Measurements from ENCODE around the gene HPCAL4.

HPCAL4 gene

DNA sequence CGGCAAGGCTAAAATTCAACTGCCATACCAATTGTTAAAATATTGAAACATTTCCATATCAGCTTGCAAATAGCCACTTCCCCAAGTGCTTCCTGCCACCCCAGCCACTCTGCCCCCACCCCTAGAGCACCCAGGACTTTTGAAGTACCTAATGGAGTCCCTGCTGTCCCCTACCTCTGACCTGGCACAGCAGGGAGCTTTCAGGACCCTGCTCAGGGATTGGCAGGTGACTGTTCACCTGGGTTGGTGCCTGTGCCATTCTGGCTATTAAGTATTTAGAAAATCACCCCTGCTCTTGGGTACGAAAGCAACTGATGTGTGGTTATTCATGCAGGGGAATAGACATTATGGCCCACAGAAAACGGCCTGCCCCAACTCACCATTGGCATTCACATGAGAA lies 9.1 kb upstream of the HPCAL4 start:
- DNase-seq, result no peak

DNA sequence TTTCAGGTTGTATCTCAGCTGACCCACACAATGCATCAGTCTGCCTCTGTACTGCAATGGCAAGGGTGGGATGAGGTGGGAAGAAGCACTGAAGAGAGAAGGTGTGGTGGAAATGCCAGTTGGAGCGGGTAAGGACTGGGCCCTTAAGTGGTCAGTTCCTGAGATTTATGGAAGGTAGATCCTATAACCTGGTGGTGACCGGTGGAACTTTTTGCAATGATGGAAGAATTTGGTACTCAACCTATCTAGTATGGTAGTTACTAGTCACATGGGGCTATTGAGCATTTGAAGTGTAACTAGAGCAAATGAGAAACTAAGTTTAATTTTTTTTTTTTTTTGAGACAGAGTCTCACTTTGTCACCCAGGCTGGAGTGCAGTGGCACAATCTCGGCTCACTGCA lies 8.2 kb upstream of the HPCAL4 start:
- DNase-seq, result no peak

DNA sequence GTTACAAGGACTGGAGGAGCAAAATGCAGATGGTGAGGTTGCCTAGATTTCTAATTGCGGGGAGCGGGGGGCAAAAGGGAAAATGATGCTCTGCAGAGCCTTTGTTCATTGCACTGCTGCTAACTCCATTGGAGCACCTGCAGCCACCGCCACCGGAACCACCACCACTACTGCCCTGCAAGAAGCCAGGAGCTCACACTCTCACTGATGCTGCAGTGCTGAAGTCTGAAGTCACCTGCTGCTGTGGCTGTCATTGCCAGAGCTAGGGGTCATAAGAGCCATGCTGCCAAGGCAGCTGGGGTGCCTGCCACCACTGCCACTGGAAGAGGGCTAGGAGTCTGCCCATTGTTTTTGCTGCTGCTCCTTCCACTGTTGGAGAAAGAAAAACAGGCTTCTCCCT lies 7.3 kb upstream of the HPCAL4 start:
- no peak for DNase-seq

DNA sequence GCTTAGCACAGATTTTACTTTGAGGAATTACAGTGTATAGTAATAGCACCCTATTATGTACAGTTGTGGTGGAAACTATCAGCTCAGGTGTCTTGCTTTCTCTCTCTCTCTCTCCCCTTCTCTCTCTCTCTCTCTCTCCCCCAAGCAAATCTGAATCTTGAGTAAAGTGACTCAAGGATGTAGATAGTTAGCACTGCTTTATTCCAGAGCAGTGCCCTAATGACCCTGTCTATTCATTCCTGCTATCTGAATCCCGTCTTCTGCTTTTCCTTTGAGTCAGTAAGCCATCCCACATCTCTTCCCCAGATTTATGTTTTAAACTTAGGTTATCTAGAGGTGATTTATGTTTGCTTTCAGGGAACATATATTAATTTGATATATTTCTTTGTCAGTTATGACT lies 5.2 kb upstream of the HPCAL4 start:
- DNase-seq, result no peak

DNA sequence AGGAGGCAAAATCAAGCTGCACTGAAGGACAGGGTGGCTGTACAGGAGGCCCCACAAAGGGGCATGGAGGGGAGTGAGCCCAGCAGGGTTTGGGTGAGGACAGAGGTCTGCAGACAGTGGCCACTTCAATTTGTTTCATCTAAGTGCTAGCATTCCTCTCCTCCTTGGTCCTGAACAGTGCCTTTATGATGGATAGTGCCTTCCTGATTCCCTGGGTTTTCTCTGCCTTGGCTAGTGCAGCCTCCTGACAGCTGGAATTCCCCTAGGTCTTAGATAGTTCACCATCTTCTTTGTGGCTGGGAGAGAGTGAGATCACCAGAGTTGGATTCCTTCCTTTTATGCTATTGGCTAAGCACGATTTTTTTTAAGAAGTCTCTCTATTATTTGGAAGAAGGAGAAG lies 3.8 kb upstream of the HPCAL4 start:
- DNase-seq, result no peak

DNA sequence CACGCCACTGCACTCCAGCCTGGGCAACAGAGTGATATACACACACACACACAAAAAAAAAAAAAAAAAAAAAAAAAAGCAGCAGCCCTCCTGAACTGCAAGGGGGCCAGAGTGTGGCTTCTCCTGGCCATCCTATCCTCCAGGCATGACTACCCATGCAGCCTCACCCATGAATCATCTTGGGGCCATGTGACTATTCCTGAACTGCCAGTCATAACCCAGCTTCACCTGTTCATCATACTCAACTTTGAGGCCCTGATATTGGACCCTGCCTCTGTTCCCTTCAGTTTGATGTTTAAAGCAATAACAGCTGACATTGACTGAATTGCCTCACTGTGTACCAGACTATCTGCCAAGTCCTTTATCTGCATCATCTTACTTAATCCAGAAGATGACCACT lies 2.8 kb upstream of the HPCAL4 start:
- DNase-seq, result no peak

DNA sequence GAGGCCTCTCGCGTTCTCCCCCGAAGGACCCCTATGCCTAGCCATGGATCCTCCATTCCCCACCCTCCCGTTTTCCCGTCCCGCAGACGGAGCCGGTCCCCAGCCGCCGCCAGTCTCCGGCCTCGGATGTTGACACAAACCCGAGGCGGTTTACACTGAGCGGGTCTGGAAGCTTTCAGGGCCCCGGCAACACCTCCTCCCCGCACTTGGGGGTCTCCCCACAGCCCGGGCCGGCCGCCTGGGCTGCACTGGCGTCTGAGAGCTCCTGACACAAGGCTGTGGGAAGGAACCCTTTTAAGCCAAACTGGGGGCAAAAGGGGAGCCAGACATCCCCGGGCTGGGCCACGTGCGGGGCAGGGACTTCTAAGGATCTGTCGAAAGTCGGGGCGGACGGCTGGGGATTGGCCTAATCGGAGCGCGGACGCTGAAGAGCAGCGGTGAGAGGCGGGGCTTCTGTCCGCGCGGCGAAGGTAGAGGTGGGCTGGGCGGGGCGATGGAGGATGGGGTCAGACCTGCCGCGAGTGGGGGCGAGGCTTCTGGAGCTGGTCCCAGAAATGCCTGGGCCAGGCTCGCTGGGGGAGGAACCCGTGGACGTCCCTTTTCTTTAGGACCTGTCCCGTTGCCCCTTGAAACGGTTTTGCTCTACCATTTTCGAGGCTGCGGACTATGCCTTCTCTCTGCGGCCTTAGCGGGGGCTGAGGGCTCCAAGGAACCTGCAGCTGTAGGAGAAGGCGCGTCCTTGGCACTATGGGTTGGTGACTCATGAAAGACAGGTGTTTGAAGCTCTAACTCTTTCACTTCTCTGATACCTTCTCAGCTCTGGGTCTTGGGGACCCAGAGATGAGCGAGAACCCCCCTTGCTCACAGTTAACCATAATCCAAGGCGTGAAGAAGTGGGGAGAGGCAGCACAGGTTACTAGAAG lies 1.2 kb upstream of the HPCAL4 start:
- DNase-seq, result no peak

DNA sequence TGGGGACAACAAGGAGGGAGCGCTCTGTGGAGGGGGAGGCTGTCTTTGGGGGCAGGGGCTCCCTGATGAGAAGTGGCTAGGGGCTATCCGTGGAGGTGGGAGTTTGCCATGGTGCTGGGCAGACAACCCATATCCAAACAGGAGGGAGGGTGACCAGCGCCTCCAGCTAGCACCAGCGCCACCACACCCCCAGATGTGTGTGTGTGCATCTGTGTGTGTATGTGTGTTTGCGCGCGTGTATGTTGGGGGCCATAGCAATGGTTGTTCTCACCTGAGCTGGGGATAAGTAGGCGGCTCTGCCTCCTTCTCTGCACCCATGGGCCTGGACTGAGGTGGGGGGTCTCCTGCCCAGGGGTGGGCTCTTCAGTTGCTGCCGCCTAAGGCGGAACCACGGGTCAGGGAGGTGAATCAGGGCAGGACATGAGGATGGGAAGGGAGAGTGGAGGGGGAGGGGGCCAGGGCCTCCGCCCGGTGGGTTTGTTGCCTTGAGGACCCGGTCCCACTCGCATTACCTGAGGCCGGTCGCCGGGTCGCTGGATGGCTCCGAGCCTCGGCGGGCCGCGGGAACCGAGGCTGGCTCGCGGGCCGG lies 345 bp downstream of the HPCAL4 start:
- DNase-seq, result no peak

DNA sequence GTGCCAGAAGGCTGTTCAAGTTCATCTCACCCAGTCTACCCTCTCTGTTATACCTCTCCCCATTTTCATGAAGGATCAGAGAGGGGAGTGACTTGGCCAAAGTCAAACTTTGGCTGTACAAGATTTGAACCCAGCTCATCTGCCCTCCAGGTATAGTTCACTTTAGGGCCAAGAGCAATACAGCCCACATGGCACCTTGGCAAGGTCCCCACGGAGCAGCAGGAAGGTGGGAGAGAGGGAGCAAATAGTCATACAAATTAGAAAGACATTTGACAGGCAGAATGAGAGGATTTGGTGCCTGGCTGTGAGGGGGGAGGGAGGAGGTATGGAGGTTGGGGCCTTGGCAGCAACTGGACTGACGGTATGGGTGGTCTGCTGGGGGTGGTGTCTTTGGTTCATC lies 1.0 kb downstream of the HPCAL4 start:
- DNase-seq, result no peak

DNA sequence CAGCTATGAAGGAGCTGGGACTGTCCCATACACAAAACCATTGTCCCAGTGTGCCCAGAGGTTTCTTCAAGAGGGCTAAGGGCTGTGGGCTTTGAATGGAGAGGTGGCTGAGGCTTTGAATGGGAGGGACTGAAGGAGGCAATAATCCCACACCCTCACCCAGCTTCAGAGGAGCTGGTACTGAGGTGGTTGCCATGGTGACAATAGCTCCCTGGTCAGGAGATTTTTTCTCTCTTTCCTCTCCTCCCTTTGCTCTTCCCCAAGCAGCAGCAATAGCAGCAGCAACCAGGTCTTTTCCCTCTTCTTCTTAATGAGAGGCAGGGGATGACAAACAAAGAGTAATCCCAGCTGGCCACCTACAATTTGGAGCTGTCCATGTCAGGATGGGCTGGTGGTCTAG lies 1.6 kb downstream of the HPCAL4 start:
- DNase-seq, result no peak

DNA sequence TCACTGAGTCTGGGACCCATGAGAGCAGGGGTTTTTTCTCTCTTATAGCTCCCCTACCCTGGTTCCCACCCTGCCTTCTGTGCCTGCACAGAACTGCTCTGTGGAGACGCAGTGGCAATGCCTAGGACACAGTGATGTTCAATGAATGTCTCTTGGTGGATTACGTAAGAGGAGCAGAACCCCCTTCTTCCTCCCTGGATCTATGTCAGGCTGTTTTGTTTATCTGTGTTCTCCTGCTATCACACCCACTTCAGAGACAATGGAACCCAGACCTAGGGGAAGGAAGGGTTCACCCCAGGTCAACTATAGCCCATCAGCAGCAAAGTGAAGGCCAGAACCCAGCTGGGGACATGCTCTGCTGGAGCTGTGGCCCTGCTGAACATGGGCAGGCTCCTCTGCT lies 2.0 kb downstream of the HPCAL4 start:
- no peak for DNase-seq

DNA sequence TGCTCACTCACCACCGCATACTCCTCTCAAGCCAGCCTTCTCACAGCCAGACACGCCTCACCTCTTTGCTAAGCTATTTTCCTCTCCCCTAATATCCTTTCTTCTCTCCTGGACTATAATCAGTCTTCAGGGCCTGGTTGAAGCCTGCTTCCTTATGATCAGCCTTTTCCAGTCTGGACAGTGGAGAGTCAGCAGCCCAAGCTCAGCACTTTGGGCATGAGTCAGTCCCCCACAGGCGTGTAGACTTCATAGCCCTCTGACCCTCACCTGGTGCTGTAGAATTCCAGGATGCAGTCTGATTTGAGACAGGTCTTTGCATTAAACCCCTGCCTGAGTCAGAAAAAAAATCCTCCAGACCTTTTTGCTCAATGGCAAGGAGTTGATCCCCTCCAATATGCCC lies 2.5 kb downstream of the HPCAL4 start:
- no peak for DNase-seq

DNA sequence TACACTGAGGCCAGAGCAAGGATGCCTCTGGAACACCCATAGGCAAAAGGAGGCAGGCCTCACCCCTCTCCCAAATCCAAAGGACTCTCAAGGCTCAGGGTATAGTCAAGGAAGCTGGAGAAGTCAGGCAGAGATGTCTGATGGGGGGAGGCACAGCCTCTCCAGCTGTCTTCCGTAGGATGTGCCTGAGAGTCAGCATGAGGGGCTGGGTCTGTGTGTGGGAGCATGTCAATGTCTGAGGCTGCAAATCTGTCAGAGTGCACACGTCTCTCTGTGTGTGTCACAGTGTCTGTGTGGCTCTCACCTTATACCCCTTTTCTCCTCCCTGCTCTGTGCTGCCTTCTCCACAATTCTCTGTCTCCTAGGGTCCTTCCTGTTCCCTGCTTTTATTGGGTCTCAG lies 4.0 kb downstream of the HPCAL4 start:
- no peak for DNase-seq

DNA sequence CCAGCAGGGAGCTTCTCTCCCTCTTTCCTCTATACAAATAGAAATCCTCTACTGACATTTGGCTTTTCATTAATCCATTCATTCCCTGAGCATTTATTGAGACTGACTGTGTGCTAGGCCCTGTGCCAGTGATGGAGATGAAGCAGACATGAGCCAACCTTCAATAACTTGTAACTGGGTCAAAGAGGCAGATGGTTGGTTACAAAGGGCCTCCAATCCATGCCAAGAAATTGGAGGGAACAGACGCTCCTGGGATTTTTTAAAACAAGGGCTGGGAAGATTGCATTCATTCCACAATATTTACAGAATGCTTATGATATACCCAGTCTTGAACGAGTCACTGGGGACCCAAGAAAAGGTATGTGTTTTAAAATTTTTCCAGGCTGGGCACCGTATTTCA lies 6.2 kb downstream of the HPCAL4 start:
- DNase-seq, result no peak

DNA sequence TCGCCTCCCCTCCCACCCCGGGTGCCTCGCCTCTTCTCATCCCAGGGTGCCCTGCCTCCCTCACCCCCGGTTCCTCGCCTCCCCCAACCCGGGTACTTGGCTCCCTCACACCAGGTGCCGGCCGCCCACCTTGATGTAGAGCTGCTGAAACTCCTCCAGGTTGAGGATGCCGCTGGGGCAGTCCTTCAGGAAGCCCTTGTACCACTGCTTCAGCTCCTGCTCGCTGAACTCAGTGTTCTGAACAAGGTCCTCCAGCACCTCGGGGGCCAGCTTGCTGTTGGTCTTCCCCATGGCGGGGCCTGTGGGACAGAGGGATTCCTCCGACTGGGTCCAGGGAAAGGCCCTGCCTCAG lies 6.9 kb downstream of the HPCAL4 start:
- DNase-seq, result no peak

DNA sequence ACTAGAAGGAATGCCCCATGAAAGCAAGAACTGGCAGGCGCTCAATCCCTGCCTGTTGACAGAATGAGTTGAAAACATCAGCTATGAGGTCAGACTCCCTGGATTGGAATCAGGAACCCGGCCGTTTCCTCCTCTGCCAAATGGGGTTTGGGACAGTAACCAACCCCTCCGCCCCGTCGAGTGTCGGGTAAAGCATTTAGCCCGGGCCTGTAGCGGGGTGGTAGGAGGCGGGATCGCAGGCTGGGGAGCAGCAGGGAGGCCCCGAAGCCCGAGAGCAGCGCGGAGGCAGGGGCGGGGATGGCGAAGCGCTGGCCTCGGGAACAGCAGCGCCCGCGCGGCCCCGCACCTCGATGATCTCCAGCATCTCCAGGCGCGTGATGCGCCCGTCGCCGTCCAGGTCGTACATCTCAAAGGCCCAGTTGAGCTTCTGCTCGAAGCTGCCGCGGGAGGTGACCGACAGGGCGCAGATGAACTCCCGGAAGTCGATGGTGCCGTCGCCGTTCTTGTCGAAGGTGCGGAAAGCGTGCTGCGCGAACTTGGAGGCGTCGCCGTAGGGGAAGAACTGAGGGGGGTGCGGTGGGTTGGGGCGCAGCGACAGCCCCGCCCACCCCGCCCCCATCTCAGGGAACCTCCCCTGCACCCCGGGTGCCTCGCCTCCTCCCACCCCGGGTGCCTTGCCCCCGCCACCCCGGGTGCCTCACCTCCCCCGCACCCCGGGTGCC lies 7.5 kb downstream of the HPCAL4 start:
- no peak for DNase-seq

DNA sequence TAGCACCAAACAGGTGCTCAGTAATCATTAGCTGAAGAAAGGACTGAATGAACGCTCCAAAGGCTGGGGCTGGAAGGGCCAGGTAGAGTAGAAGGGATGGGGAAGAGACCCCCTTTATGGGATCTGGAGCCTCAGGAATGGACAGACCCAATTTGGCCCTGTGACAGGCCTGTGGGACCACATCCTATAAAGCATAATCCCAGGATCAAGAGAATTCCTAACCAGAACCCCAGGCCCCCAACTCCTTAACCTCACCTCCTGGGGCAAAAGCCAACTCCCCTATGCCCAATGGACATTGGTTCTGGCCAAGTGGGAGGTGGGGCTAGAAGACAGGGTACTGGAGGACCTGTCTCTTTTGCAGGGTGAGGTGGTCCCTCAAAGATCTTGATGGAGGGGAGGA lies 9.2 kb downstream of the HPCAL4 start:
- DNase-seq, result no peak

DNA sequence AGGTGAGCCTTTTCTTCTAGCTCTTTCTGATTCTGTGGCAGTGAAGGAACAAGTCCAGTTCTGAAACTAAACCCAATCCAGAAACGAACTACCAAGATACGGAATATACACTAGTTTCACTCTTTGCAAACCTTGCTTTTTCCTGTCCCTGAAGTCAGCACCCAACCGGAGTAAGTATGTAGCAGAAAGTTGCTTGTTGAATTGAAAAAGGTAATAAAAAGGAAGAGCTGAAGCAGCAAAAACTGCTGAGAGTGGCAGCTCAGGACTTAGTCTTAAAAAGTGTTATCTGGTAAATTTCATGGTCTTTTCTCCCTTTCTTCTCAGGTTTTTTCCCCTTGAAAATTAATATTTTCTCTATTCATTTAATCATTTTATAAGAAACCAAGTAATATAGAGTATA lies 9.9 kb downstream of the HPCAL4 start:
- DNase-seq, result no peak

DNA sequence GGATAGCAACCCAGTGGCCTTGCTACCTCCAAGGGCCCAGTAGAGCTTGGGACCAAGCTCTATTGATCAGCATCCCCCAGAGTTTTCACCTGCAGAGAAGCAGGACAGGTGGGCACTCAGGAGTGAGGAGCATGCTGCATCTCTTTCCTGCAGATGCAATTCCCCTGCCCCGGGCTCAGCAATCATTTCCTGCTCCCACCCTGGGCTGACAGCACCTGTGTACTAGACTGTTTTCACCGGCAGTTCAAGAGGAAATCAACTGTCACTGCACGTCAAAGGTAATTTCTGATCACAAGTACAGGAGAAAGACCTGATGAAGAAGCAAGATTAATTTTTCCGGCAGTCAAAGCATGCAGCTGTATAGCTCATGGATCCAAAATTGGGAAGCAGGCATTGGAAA lies 10.5 kb downstream of the HPCAL4 start:
- DNase-seq, result no peak

DNA sequence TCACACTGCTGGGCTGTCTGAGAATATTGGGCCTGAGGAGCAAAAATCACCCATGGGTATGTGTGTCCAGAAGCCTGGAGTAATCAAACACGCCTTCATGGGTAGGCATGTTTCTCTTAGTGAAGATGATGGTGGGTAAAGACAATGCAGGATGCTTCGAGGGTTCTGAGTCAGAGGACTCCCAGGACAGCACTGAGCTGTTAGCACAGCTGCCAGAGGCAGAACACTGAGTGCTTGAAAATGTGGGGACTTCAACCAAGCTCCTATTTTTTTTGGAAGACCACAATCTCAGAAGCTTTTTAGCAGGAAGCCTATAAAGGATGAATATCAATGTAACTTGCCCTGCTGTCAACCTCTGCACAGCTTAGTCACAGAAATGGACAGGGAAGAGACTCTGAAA lies 11.4 kb downstream of the HPCAL4 start:
- no peak for DNase-seq

DNA sequence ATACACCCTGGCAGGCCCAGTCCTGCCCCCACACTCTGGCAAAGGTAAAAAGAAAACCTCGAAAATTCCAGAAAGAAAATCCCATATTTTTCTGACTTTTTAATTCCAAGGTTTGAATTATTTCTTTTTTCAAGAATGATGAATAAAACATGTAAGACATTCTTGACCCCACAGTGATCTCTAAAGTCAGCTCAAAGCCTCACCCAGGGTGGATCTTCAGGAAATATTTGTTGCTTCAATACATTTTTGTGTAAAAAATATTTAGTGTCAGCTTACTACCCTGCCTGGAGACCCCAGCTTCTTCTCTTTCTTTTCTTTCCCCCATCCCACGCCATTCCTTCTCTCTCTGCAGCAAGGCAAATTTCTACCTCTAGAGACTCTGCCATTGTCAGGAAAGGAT lies 12.3 kb downstream of the HPCAL4 start:
- DNase-seq, result no peak

DNA sequence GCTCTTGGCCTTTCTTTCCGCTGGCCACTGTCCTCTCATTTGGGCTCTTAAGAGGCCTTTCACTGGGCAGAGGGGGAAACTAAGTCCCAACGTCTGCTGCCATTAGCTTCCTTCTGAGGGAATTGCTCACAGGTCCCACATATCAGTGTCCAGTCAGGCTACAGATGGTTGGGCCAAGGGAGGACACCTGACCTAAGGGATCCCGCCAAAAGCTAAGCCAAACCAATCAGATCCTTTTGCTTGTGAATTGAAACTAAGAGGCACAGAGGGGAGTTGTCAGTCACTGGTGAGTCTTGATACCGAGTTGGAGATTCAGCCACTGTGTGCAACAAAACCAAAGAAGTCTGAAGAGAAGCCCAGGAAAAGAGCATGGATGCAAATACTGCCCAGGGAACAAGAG lies 13.6 kb downstream of the HPCAL4 start:
- DNase-seq, result no peak

DNA sequence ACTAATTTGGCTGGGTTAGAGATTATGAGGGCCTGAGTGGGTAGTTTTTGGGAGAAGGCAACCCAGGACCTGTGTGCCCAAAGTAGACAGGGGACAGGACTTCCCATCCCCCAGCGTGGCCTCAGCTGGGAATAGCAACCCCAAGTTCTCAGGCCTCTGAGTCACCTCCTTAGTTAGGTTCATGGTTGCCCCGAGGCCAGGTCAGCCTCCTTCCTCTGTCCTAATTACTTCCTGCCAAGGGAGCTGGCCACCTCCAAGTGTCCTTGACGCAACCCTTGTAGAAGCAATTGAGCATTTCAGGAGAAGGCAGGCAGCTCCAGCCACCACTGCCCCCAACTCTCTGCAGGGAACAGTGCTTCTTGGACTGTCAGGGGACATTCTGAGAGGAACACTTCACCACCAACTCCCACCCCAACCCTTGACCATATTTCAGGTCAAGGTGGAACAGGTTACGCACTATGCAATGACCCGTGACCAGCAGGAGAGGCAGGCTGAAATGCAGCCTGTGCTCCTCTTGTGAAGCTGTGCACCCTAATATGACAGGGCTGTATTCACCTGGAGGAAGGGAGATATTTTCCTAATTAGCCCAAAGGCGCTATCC lies 14.2 kb downstream of the HPCAL4 start:
- no peak for DNase-seq

DNA sequence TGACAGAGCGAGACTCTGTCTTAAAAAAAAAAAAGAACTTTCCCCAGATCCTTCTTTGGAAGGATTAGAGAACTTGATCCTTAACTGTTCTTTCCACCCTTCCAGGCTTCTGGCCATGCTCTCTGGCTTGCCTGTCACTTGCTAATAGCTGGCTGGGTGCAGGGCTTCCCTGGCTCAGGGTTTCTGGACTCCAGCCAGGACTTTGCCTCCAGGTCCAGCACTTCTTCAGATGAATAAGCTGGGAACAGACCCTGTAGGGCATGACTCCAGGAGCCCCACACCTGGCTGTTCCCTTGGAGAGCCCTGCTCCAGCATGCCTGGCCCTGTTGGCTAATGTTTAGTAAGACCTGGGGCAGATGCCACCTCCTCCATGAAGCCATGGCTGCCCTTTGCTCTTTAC lies 16.0 kb downstream of the HPCAL4 start:
- DNase-seq, result no peak

All from kidney glomerular epithelial cell (primary cell).